ENCODE data around the gene RPL4. TPM values are rescaled to one million over a fixed set of nuclear protein-coding genes. Genes with fewer than 3 reads are reported as not detected.
"Not testable (repeated sequence)": the region's sequence is repeated elsewhere in the genome, so short reads cannot be mapped to it uniquely, and the experiment has no call there.

The RPL4 gene
- polyA plus RNA-seq, 3 donors, result 533 to 1,696 (median 536) TPM

DNA sequence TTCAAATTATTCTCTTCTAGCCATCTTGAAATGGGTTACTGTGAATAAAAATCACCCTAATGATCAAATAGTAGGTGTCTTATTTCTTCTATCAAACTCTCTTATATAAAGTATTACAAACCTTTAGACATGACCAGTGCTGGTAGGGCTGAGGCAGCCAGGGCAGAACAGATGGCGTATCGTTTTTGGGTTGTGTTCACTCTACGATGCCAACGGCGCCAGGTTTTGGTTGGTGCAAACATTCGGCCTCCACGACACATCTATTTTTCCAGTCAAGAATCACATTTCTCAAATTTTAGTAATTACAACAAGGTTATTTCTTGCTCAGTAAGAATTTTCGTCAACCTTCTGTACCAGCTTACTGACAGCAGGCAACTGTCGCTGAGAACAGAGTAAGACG, 2.2 kb downstream of the RPL4 start:
- Histone ChIP-seq H3K4me2 (replicated peaks; ENCODE audit: extremely low read depth, low read length, poor library complexity, severe bottlenecking) (peak overlapping the region; percentile 99), H3K4me1 (ENCODE audit: control insufficient read depth in 1 of 2, insufficient read depth in 2 of 2, low read length in 2 of 2) (peaks cover 29 to 45% of the 10 kb centered on the region in 2 donors), H3K27me3 (ENCODE audit: control insufficient read depth in 2 of 2, insufficient read depth in 2 of 2, low read length in 2 of 2) (no peaks in the 10 kb centered on the region), H4K20me1 (ENCODE audit: insufficient read depth, low read length) (peaks cover 55% of the 10 kb centered on the region), H3K9ac (ENCODE audit: insufficient read depth, low read length, poor library complexity, severe bottlenecking) (no peak overlapping the region), H2AFZ (ENCODE audit: insufficient read depth, low read depth, low read length, poor library complexity, severe bottlenecking) (no peak overlapping the region), H3K79me2 (ENCODE audit: insufficient read depth, low read length) (peaks cover 70% of the 10 kb centered on the region), H3K9me3 (replicated peaks in 1 of 2; ENCODE audit: control insufficient read depth in 1 of 2, insufficient read depth in 1 of 2, low read length in 2 of 2) (no peaks in the 10 kb centered on the region), H3K4me3 (replicated peaks in 1 of 3; ENCODE audit: low read depth in 2 of 3, low read length in 3 of 3) (peak overlapping the region in 1 of 3 experiments; percentile 97), H3K36me3 (replicated peaks in 1 of 2; ENCODE audit: control insufficient read depth in 1 of 2, insufficient read depth in 2 of 2, low read length in 2 of 2) (peaks cover 51 to 55% of the 10 kb centered on the region in 2 donors), H3K27ac (ENCODE audit: low read depth in 1 of 2, low read length in 2 of 2) (peak overlapping the region in 1 of 2 donors; percentile 29)
- Mint-ChIP-seq H3K9me3 (peaks cover 0 to 2% (median 0%) of the 10 kb centered on the region in 7 donors), H3K36me3 (peaks cover 52 to 55% of the 10 kb centered on the region in 2 donors), H3K27me3 (ENCODE audit: low read depth in 3 of 3) (peaks cover 0 to 2% (median 0%) of the 10 kb centered on the region in 3 donors), H3K27ac (peak overlapping the region in 4 of 7 donors; percentile 55 to 86 (median 61)), H3K4me3 (no peak overlapping the region), H3K4me1 (peaks cover 37% of the 10 kb centered on the region)
- DNase-seq, result no peak
- TF ChIP-seq, protein P1, sequence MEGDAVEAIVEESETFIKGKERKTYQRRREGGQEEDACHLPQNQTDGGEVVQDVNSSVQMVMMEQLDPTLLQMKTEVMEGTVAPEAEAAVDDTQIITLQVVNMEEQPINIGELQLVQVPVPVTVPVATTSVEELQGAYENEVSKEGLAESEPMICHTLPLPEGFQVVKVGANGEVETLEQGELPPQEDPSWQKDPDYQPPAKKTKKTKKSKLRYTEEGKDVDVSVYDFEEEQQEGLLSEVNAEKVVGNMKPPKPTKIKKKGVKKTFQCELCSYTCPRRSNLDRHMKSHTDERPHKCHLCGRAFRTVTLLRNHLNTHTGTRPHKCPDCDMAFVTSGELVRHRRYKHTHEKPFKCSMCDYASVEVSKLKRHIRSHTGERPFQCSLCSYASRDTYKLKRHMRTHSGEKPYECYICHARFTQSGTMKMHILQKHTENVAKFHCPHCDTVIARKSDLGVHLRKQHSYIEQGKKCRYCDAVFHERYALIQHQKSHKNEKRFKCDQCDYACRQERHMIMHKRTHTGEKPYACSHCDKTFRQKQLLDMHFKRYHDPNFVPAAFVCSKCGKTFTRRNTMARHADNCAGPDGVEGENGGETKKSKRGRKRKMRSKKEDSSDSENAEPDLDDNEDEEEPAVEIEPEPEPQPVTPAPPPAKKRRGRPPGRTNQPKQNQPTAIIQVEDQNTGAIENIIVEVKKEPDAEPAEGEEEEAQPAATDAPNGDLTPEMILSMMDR (IDR thresholded peaks at IDR 0.05), result no peak
- 86% methylated on average over 10 of the region's 10 CpGs for WGBS (ENCODE audit: insufficient coverage)
- intact Hi-C loops (cut with micrococcal nuclease), result loop anchor here in 1 of 2 donors (5.0 kb wide), 1 partner anchor 115 kb away; the partner anchor contains the start of gene MAP2K1

- not testable (repeated sequence) for H2AFZ ChIP-seq (ENCODE audit: insufficient read depth, low read depth, low read length, poor library complexity, severe bottlenecking); H3K9ac ChIP-seq (ENCODE audit: insufficient read depth, low read length, poor library complexity, severe bottlenecking); H3K4me2 ChIP-seq (replicated peaks; ENCODE audit: extremely low read depth, low read length, poor library complexity, severe bottlenecking); H3K27me3 Mint-ChIP-seq (ENCODE audit: low read depth in 3 of 3); H3K4me3 ChIP-seq (replicated peaks in 1 of 3; ENCODE audit: low read depth in 2 of 3, low read length in 3 of 3); H3K27me3 ChIP-seq (ENCODE audit: control insufficient read depth in 2 of 2, insufficient read depth in 2 of 2, low read length in 2 of 2); H3K4me3 Mint-ChIP-seq; H3K9me3 ChIP-seq (replicated peaks in 1 of 2; ENCODE audit: control insufficient read depth in 1 of 2, insufficient read depth in 1 of 2, low read length in 2 of 2); H3K9me3 Mint-ChIP-seq; DNase-seq
- H3K36me3 Mint-ChIP-seq, result peaks cover 56 to 59% of the 10 kb centered on the region in 2 donors
- Histone ChIP-seq H3K79me2 (ENCODE audit: insufficient read depth, low read length) (peaks cover 69% of the 10 kb centered on the region), H3K36me3 (replicated peaks in 1 of 2; ENCODE audit: control insufficient read depth in 1 of 2, insufficient read depth in 2 of 2, low read length in 2 of 2) (peaks cover 51 to 59% of the 10 kb centered on the region in 2 donors), H3K27ac (ENCODE audit: low read depth in 1 of 2, low read length in 2 of 2) (peak overlapping the region in 1 of 2 donors; percentile 26), H3K4me1 (ENCODE audit: control insufficient read depth in 1 of 2, insufficient read depth in 2 of 2, low read length in 2 of 2) (peaks cover 37 to 60% of the 10 kb centered on the region in 2 donors), H4K20me1 (ENCODE audit: insufficient read depth, low read length) (peaks cover 55% of the 10 kb centered on the region)
- H3K4me1 Mint-ChIP-seq, result peaks cover 44% of the 10 kb centered on the region
- peak overlapping the region in 2 of 7 donors; percentile 55 to 56 for H3K27ac Mint-ChIP-seq
- intact Hi-C loops (cut with micrococcal nuclease), result loop anchor here in 1 of 2 donors (5.0 kb wide), 1 partner anchor 113 kb away; the partner anchor contains the start of gene MAP2K1
- 96% methylated on average over 6 of the region's 7 CpGs for WGBS (ENCODE audit: insufficient coverage)
These were observed 4.3 kb downstream of the RPL4 start for GRCh38 chr15:66500346-66500745.
